ENCODE measurements around the gene TAC4.

The TAC4 gene

GRCh38 chr17:49858796-49859195, 10.9 kb upstream of the TAC4 start:
- no peak overlapping the region for H3K4me3 ChIP-seq (ENCODE audit: low read depth, low read length)
- TF ChIP-seq CTCF (IDR thresholded peaks at IDR 0.05; ENCODE audit: low read depth, low read length, missing control alignments), result no peak
- in situ Hi-C loops (cut with HindIII; ENCODE audit: low sequenced_read_pairs), result no loop called here
- DNase-seq (ENCODE audit: low read depth), result no peak

DNA sequence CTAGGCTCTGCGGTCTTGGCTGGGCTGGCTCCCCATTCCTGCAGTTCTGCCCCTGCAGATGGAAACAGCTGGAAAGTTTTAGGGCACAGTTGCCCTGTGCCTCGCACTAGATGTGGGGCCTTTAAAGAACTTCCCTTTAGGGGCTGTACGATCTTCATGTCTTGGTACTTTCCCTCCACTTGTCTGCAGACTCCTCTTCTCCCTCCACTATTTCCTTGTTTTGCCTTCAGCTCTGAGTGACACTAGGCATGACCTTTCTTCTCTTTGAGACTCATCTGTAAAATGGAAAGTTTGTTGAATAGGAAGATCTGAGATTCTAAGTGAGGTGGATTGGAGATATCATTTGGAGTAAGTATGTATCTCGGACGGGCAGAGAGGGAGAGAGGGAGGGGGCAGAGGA, 6.3 kb upstream of the TAC4 start:
- TF ChIP-seq CTCF (IDR thresholded peaks at IDR 0.05; ENCODE audit: low read depth, low read length, missing control alignments), result no peak
- no peak for DNase-seq (ENCODE audit: low read depth)
- no peak overlapping the region for H3K4me3 ChIP-seq (ENCODE audit: low read depth, low read length)
- in situ Hi-C loops (cut with HindIII; ENCODE audit: low sequenced_read_pairs), result loop anchor here (5.0 kb wide), 1 partner anchor 53 kb away; no protein-coding TSS in a partner anchor

GRCh38 chr17:49853470-49854015, 5.7 kb upstream of the TAC4 start:
- TF ChIP-seq CTCF (IDR thresholded peaks at IDR 0.05; ENCODE audit: low read depth, low read length, missing control alignments), result no peak
- H3K4me3 ChIP-seq (ENCODE audit: low read depth, low read length), result no peak overlapping the region
- in situ Hi-C loops (cut with HindIII; ENCODE audit: low sequenced_read_pairs), result loop anchor here (5.0 kb wide), 1 partner anchor 54 kb away; no protein-coding TSS in a partner anchor
- DNase-seq (ENCODE audit: low read depth), result no peak

DNA sequence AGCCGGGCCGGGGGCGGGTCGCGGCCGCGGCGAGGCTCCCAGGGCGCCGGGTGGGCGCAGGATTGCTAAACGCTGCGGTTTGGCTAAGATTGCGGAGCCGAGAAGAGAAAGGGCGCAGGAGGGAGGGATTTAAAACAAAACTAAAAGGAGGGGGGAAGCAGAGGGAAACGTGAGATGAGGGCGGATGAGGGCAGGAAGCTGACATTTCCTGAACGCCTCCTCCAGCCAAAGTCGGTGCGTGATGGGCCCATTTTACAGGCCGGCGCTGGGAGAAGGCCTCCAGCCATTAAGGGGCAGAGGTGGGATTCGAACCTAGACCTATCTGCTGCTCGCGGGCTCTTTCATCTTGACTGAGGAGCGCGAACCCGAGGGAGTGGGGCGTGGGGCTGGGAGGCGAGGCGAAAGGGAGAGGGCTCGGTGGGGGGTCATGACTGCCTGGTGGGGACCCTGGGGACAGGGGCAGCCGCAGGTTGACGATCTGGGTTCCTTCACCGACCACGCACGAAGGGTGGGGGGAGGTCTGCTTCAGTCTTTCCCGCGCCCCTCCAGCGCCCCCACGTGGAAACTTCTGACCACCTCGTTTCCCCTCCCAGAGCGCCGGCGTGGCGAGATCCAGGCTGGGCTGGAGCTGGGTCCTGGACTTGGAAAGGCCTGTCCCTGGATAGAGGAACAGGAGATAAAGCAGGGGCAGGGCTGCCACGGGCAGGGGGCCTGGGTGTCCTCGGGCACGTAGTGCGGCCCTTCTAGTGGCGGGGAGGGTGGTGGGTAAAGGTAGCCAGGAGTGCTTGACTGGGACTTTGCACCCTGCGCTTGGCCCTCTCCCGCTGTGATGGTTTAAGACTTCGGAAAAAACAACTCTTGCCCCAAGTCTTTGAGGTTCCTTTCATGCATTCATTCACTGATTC, 3.8 kb upstream of the TAC4 start:
- H3K4me3 ChIP-seq (ENCODE audit: low read depth, low read length), result peak overlapping the region; percentile 42
- in situ Hi-C loops (cut with HindIII; ENCODE audit: low sequenced_read_pairs), result loop anchor here (5.0 kb wide), 1 partner anchor 56 kb away; no protein-coding TSS in a partner anchor

DNA sequence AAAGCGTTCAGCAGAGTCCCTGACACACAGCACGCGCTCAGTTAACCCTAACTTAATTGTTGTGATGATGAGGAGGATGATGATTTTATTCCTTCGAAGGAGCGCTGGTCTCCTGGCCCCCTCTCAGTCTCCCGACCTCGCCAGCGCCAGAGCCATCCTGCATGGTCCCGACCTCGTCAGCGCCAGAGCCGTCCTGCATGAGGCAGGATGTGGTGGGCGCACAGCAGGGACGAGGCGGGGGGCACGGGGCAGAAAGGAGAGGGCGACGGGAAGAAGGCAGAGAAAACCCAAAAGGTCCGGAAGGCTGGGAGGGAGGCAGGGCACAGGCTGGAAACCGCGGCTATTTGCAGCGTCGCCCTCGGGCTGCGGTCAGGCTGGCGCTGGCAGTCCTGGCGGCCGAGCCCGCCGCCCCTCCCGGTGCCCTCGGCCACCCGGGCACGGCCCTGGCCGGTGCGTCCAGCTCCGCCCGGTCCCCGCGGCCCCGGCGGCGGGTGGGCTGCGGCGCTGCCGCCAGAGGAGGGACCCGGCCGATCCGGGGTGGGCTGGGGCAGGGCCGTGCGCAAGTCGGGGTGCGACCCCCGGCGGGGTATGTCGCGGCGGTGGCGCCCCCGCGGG, 3.0 kb upstream of the TAC4 start:
- in situ Hi-C loops (cut with HindIII; ENCODE audit: low sequenced_read_pairs), result loop anchor here (5.0 kb wide), 1 partner anchor 56 kb away; no protein-coding TSS in a partner anchor
- H3K4me3 ChIP-seq (ENCODE audit: low read depth, low read length), result peak overlapping the region; percentile 42
- no peak for DNase-seq (ENCODE audit: low read depth)
- no peak for TF ChIP-seq CTCF (IDR thresholded peaks at IDR 0.05; ENCODE audit: low read depth, low read length, missing control alignments)

More for the DNA sequence above, 3.8 kb upstream of the TAC4 start:
- peak; percentile 37 for DNase-seq (ENCODE audit: low read depth)
- peak; percentile 72 for TF ChIP-seq CTCF (IDR thresholded peaks at IDR 0.05; ENCODE audit: low read depth, low read length, missing control alignments)

DNA sequence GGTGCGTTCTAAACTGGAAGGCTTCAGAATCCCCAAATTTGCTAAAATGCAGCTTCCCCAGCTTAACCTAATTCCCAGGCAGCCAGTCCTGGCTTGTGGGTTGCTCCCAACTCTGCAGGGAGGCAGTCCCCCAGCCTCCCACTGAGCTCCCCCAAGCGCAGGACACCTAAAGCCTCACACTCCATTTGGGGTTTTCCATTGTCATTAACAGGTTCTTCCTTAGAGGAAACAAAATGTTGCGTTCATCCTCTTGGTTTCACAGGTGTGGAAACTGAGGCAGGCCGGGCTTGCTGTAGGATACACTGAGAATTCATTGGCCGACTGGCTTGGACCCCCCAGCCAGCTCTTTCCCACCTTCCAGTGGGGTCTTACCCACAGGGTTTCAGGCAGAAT, 2.3 kb upstream of the TAC4 start:
- in situ Hi-C loops (cut with HindIII; ENCODE audit: low sequenced_read_pairs), result loop anchor here (5.0 kb wide), 1 partner anchor 57 kb away; no protein-coding TSS in a partner anchor
- DNase-seq (ENCODE audit: low read depth), result no peak
- TF ChIP-seq CTCF (IDR thresholded peaks at IDR 0.05; ENCODE audit: low read depth, low read length, missing control alignments), result no peak
- no peak overlapping the region for H3K4me3 ChIP-seq (ENCODE audit: low read depth, low read length)

All from astrocyte of the cerebellum (primary cell).